Loucy (cell line): ENCODE data around the gene EPHA7.

ENCODE experiments used
- H2AFZ ChIP-seq: fragments of 200-600 bp; sonication (generic); 2 replicates; pipeline ENCODE4 v1.6.0; 2016; ENCODE audit warnings: antibody characterized with exemption, mild to moderate bottlenecking, low read length, moderate library complexity
- H3F3A ChIP-seq: fragments of 200-600 bp; 2 replicates; pipeline ENCODE4 v1.6.0; 2016; ENCODE audit warnings: antibody characterized with exemption, low read depth, mild to moderate bottlenecking
- H3K27me3 ChIP-seq: fragments of 200-600 bp; sonication (generic); 2 replicates; pipeline ENCODE4 v1.6.1; 2014; ENCODE audit warnings: low read length, mild to moderate bottlenecking; ENCODE audit not compliant: insufficient read depth, poor library complexity, severe bottlenecking
- H3K36me3 ChIP-seq: fragments of 200-600 bp; sonication (generic); 2 replicates; pipeline ENCODE4 v1.6.1; 2016; ENCODE audit warnings: low read length; ENCODE audit not compliant: insufficient read depth
- H3K4me1 ChIP-seq: fragments of 200-600 bp; sonication (generic); 2 replicates; pipeline ENCODE4 v1.5.1; 2014; ENCODE audit warnings: low read length, mild to moderate bottlenecking; ENCODE audit not compliant: insufficient read depth, poor library complexity, severe bottlenecking
- H3K4me2 ChIP-seq: fragments of 200-600 bp; sonication (generic); 2 replicates; pipeline ENCODE4 v1.6.0; 2014; ENCODE audit warnings: antibody characterized with exemption, low read length, low read depth, mild to moderate bottlenecking; ENCODE audit not compliant: poor library complexity, severe bottlenecking
- H3K4me3 ChIP-seq: fragments of 200-600 bp; sonication (generic); 2 replicates; pipeline ENCODE4 v1.5.1; 2014; ENCODE audit warnings: low read length, mild to moderate bottlenecking, mixed read lengths; ENCODE audit not compliant: poor library complexity, severe bottlenecking
- H3K79me2 ChIP-seq: fragments of 200-600 bp; sonication (generic); 2 replicates; pipeline ENCODE4 v1.6.1; 2014; ENCODE audit warnings: low read length; ENCODE audit not compliant: insufficient read depth
- H3K9ac ChIP-seq: fragments of 200-600 bp; sonication (generic); 2 replicates; pipeline ENCODE4 v1.6.0; 2014; ENCODE audit warnings: mild to moderate bottlenecking, low read depth, low read length, moderate library complexity; ENCODE audit not compliant: poor library complexity, severe bottlenecking
- H3K9me2 ChIP-seq: fragments of 200-600 bp; sonication (generic); replicated peaks from 2 replicates; pipeline ENCODE4 v1.6.1; 2016; ENCODE audit warnings: low read depth, low read length, mixed read lengths
- H3K9me3 ChIP-seq: fragments of 200-600 bp; sonication (generic); 2 replicates; pipeline ENCODE4 v1.6.1; 2014; ENCODE audit warnings: mild to moderate bottlenecking, antibody characterized with exemption, low read length, low read depth; ENCODE audit not compliant: insufficient read depth
- H4K20me1 ChIP-seq: fragments of 200-600 bp; sonication (generic); 2 replicates; pipeline ENCODE4 v1.6.0; 2014; ENCODE audit warnings: antibody characterized with exemption, low read length, mild to moderate bottlenecking; ENCODE audit not compliant: insufficient read depth, poor library complexity, severe bottlenecking
- EZH2phosphoT487 ChIP-seq: fragments of 200-600 bp; IDR thresholded peaks from 2 replicates; pipeline ENCODE4 v1.6.1; 2018; ENCODE audit warnings: antibody characterized with exemption, mild to moderate bottlenecking, moderate library complexity, borderline replicate concordance
- TF ChIP-seq, protein P1 (sequence below): fragments of 200-600 bp; sonication (generic); conservative IDR thresholded peaks from 2 replicates; pipeline ENCODE4 v1.5.1; 2014; ENCODE audit warnings: mild to moderate bottlenecking, antibody characterized with exemption, low read length

EPHA7 gene

DNA sequence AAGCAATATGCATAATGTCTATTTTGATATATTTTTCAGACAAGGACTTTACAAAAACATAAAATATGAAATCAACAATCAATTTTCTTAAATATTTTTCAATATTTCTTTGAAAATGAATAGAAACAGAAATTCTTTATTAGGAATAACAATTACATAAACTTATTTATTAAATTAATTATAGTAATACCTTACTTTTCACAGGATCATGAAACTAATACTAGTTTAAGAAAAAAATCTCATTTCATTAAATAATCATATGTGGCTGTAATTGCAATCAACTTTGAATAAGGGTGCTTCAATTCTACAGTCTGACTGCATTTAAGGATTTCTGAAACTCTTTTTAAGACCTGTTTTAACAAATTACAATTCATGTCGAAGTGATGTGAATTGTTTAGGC lies 26.6 kb downstream of the EPHA7 start:
- Histone ChIP-seq H3K4me3 (no peak overlapping the region), H3K79me2 (no peaks in the 10 kb centered on the region), H4K20me1 (no peaks in the 10 kb centered on the region), H3K4me1 (no peaks in the 10 kb centered on the region), H3K9me2 (no peaks in the 10 kb centered on the region), H3K9ac (no peak overlapping the region), H3K36me3 (no peaks in the 10 kb centered on the region), H3K27me3 (no peaks in the 10 kb centered on the region), H3K4me2 (no peak overlapping the region), H2AFZ (no peak overlapping the region), H3F3A (no peaks in the 10 kb centered on the region), H3K9me3 (no peaks in the 10 kb centered on the region)
- TF ChIP-seq, protein P1, sequence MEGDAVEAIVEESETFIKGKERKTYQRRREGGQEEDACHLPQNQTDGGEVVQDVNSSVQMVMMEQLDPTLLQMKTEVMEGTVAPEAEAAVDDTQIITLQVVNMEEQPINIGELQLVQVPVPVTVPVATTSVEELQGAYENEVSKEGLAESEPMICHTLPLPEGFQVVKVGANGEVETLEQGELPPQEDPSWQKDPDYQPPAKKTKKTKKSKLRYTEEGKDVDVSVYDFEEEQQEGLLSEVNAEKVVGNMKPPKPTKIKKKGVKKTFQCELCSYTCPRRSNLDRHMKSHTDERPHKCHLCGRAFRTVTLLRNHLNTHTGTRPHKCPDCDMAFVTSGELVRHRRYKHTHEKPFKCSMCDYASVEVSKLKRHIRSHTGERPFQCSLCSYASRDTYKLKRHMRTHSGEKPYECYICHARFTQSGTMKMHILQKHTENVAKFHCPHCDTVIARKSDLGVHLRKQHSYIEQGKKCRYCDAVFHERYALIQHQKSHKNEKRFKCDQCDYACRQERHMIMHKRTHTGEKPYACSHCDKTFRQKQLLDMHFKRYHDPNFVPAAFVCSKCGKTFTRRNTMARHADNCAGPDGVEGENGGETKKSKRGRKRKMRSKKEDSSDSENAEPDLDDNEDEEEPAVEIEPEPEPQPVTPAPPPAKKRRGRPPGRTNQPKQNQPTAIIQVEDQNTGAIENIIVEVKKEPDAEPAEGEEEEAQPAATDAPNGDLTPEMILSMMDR: no peak
- TF ChIP-seq EZH2phosphoT487: no peak

DNA sequence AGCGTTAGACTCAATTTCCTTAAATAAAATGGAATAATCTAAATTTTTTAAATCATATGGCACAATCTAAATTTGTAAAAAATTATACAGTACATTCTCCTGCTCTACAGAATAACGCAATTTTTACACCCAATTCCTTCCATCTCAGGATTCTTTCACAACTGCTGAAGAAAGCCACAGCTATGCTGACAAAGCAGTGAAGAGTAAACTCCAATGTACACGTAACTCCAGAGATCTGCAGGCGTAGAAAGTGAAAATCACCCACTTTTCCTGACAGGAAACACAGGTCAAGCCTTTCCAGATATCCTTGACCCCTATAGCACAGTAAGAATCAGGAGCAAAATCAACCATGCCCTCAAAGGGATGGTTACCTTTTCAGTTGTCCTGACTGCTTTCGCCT lies 27.4 kb downstream of the EPHA7 start:
- H3K27me3 ChIP-seq: no peaks in the 10 kb centered on the region
- no peaks in the 10 kb centered on the region for H4K20me1 ChIP-seq
- H3K4me1 ChIP-seq: no peaks in the 10 kb centered on the region
- H3K9me2 ChIP-seq: no peaks in the 10 kb centered on the region
- no peak overlapping the region for H3K9ac ChIP-seq
- H3F3A ChIP-seq: no peaks in the 10 kb centered on the region
- no peak overlapping the region for H3K4me2 ChIP-seq
- no peaks in the 10 kb centered on the region for H3K36me3 ChIP-seq
- no peaks in the 10 kb centered on the region for H3K9me3 ChIP-seq
- no peaks in the 10 kb centered on the region for H3K79me2 ChIP-seq
- no peak overlapping the region for H2AFZ ChIP-seq
- no peak overlapping the region for H3K4me3 ChIP-seq
- TF ChIP-seq EZH2phosphoT487: no peak
- TF ChIP-seq, protein P1: no peak

DNA sequence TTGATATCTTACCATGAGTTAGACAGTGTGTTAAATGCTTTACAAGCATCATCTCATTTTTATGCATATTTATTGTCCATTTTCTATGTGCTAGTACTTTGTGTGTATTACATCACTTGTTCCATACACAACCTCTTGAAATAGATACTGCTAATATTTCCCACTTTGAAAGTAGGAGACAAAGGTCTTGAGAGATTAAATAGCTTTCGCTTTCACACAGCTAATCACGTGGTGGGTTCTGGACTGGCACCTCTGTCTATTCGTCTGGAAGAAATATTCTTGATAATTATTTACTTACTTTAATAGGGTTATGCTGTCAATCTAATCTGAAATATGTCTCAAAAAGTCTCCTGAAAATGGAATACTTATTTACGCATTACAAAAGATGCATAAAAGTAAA lies 30.2 kb downstream of the EPHA7 start:
- TF ChIP-seq, protein P1: no peak
- no peak for TF ChIP-seq EZH2phosphoT487
- no peak overlapping the region for H3K9ac ChIP-seq
- no peaks in the 10 kb centered on the region for H3K9me3 ChIP-seq
- H3F3A ChIP-seq: no peaks in the 10 kb centered on the region
- no peaks in the 10 kb centered on the region for H3K9me2 ChIP-seq
- H3K4me3 ChIP-seq: no peak overlapping the region
- H3K79me2 ChIP-seq: no peaks in the 10 kb centered on the region
- no peaks in the 10 kb centered on the region for H3K27me3 ChIP-seq
- H3K36me3 ChIP-seq: no peaks in the 10 kb centered on the region
- no peak overlapping the region for H3K4me2 ChIP-seq
- H3K4me1 ChIP-seq: no peaks in the 10 kb centered on the region
- H4K20me1 ChIP-seq: no peaks in the 10 kb centered on the region
- no peak overlapping the region for H2AFZ ChIP-seq
